K562 (cell line): ENCODE data around the gene PRR5. TPM values are rescaled to one million over a fixed set of nuclear protein-coding genes. Genes with fewer than 3 reads are reported as not detected.

Experiments used
- AFF1 ChIP-seq, 2 experiments: fragments of 450-650 bp; IDR thresholded peaks; 2 replicates each; pipeline ENCODE4 v1.6.1; 2018; ENCODE audit warnings: mild to moderate bottlenecking in 2 of 2, low read depth in 1 of 2; ENCODE audit not compliant: partially characterized antibody in 2 of 2
- BCLAF1 ChIP-seq, 2 experiments: fragments of 450-650 bp in 1 of 2; IDR thresholded peaks; 2 replicates each; pipeline ENCODE4 v1.6.1; 2011 to 2017; ENCODE audit warnings: low read depth in 2 of 2, antibody characterized with exemption in 1 of 2, borderline replicate concordance in 1 of 2, low read length in 1 of 2, mild to moderate bottlenecking in 1 of 2, mixed read lengths in 1 of 2; ENCODE audit not compliant: control insufficient read depth in 1 of 2
- CTBP1 ChIP-seq: fragments of 450-650 bp; IDR thresholded peaks from 2 replicates; pipeline ENCODE4 v1.6.1; 2016; ENCODE audit warnings: borderline replicate concordance
- HMGN3 ChIP-seq: IDR thresholded peaks from 2 replicates; pipeline ENCODE4 v1.6.1; 2011; ENCODE audit warnings: borderline replicate concordance, low read depth, mild to moderate bottlenecking, mixed read lengths, low read length; ENCODE audit not compliant: insufficient read length; ENCODE audit errors: extremely low read depth
- KDM5B ChIP-seq: fragments of 200-600 bp; sonication (generic); IDR thresholded peaks from 2 replicates; pipeline ENCODE4 v1.6.1; 2012; ENCODE audit warnings: low read depth, mild to moderate bottlenecking, moderate library complexity, low read length, control low read depth, inconsistent platforms; ENCODE audit not compliant: insufficient replicate concordance
- MED1 ChIP-seq: sonication (generic); formaldehyde crosslinking; IDR thresholded peaks from 2 replicates; pipeline ENCODE4 v1.8.1; 2023; ENCODE audit warnings: missing genetic modification reagents, borderline replicate concordance
- PREB ChIP-seq: sonication (generic); formaldehyde crosslinking; IDR thresholded peaks from 2 replicates; pipeline ENCODE4 v1.8.1; 2023; ENCODE audit warnings: mild to moderate bottlenecking, missing genetic modification reagents
- RFX7 ChIP-seq: fragments of 250-450 bp; sonication (Bioruptor Pico); IDR thresholded peaks from 2 replicates; pipeline ENCODE4 v1.5.1; 2021; ENCODE audit warnings: mild to moderate bottlenecking
- SAP30 ChIP-seq: fragments of 200-600 bp; sonication (generic); IDR thresholded peaks from 2 replicates; pipeline ENCODE4 v1.6.1; 2012; ENCODE audit warnings: borderline replicate concordance, low read depth, mild to moderate bottlenecking, moderate library complexity, low read length, control low read depth, inconsistent platforms; ENCODE audit not compliant: insufficient read depth, poor library complexity, severe bottlenecking
- SMAD4 ChIP-seq: fragments of 250-450 bp; sonication (Bioruptor Pico); conservative IDR thresholded peaks from 2 replicates; pipeline ENCODE4 v1.8.0; 2021; ENCODE audit warnings: inconsistent platforms, mild to moderate bottlenecking, moderate library complexity
- TAF1 ChIP-seq: IDR thresholded peaks from 2 replicates; pipeline ENCODE4 v1.6.1; 2011; ENCODE audit warnings: mild to moderate bottlenecking, low read length, moderate library complexity; ENCODE audit not compliant: insufficient read depth, control insufficient read depth, severe bottlenecking; ENCODE audit errors: extremely low read depth
- TRIM28 ChIP-seq: fragments of 450-650 bp; IDR thresholded peaks from 2 replicates; pipeline ENCODE4 v1.6.1; 2017
- ZBTB7A ChIP-seq: IDR thresholded peaks from 2 replicates; pipeline ENCODE4 v1.6.1; 2011; ENCODE audit warnings: low read depth, mild to moderate bottlenecking, low read length, moderate library complexity, borderline replicate concordance; ENCODE audit not compliant: control insufficient read depth
- ZNF175 ChIP-seq: fragments of 200-800 bp; sonication (Bioruptor generic); IDR thresholded peaks from 2 replicates; pipeline ENCODE4 v1.6.1; 2016; ENCODE audit warnings: low read depth, mild to moderate bottlenecking, missing genetic modification characterization, missing compliant biosample characterization
- ZNF263 ChIP-seq: sonication (generic); formaldehyde crosslinking; IDR thresholded peaks from 2 replicates; pipeline ENCODE4 v1.8.0; 2022; ENCODE audit warnings: mild to moderate bottlenecking, missing genetic modification reagents, borderline replicate concordance
- ZNF696 ChIP-seq: fragments of 250-450 bp; sonication (Bioruptor Pico); conservative IDR thresholded peaks from 2 replicates; pipeline ENCODE4 v1.4.0; 2020; ENCODE audit warnings: mild to moderate bottlenecking, moderate library complexity
- polyA plus RNA-seq, 8 experiments: library from polyadenylated mRNA; depleted of rRNA in 4 of 8; stranded (reverse) in 5 of 8; unstranded in 3 of 8; fragments of >200 nt; fragmentation: Nextera tagmentation in 2 of 8; fragmentation: Illumina TruSeq in 1 of 8; extraction: Ambion mirVana in 2 of 8; extraction: Trizol in 1 of 8; gene quantifications; 2 replicates each; pipeline versions ENCODE4 v1.2.1 to v1.2.3, GENCODE V29; 2011 to 2014; ENCODE audit warnings: inconsistent platforms in 1 of 8, missing spikeins in 1 of 8
- total RNA-seq, 7 experiments: library from RNA; depleted of rRNA in 6 of 7; stranded (reverse); fragments of >200 nt in 6 of 7; fragmentation: Illumina TruSeq in 2 of 7; extraction: Trizol in 2 of 7; gene quantifications; 2 replicates each; pipeline versions ENCODE4 v1.2.1 to v1.2.3, GENCODE V29; 2011 to 2021; ENCODE audit warnings: low replicate concordance in 1 of 7

The PRR5 gene
- total and polyA plus RNA-seq, 9 of the 15 experiments (the other 6 are each of a cell fraction or from before 2014, with no cell fraction given): 0.13 to 21.0 (median 7.5) TPM

GRCh38 chr22:44676441-44677352 lies 25.3 kb upstream of the PRR5 start (continued):
- TF ChIP-seq BCLAF1 (IDR thresholded peaks at IDR 0.05; ENCODE audit: borderline replicate concordance in 1 of 2, control insufficient read depth in 1 of 2, low read depth in 2 of 2, low read length in 1 of 2): peak in 1 of 2 experiments; percentile 90; a peak in 2 of 4 replicates
- peak; percentile 98 for TF ChIP-seq HMGN3
- peak; percentile 62; the same call in 1 of the 2 replicates for TF ChIP-seq ZNF175 (CRISPR knock-in tag)
- TF ChIP-seq AFF1 (IDR thresholded peaks at IDR 0.05; ENCODE audit: low read depth in 1 of 2, partially characterized antibody in 2 of 2): no peak
- no peak for TF ChIP-seq PREB (CRISPR knock-in tag)
- peak; percentile 25 for TF ChIP-seq SAP30
- TF ChIP-seq SMAD4 (CRISPR knock-in tag): peak; percentile 96
- TF ChIP-seq TRIM28: peak; percentile 52; the same call in 1 of the 2 replicates
- peak; percentile 93 for TF ChIP-seq CTBP1
- peak; percentile 59 for TF ChIP-seq KDM5B
- no peak for TF ChIP-seq MED1
- TF ChIP-seq RFX7 (CRISPR knock-in tag): no peak
- peak; percentile 82; the same call in 1 of the 2 replicates for TF ChIP-seq ZBTB7A
- TF ChIP-seq ZNF696: no peak
- peak; percentile 28 for TF ChIP-seq TAF1
- no peak; the same call in 1 of the 2 replicates for TF ChIP-seq ZNF263
